Lower leg skin (tissue), 3 donors: Measurements from ENCODE around the gene C1QL1.

ENCODE experiments used
- POLR2A ChIP-seq, 2 donors: fragments of 450-650 bp; IDR thresholded peaks; one replicate each; pipeline ENCODE4 v1.6.1; 2016 to 2017; ENCODE audit warnings: antibody characterized with exemption in 2 of 2, mild to moderate bottlenecking in 1 of 2, moderate library complexity in 1 of 2
- TF ChIP-seq, protein P1 (sequence below), 3 donors: fragments of 450-650 bp; IDR thresholded peaks; one replicate each; pipeline ENCODE4 v1.5.1; 2016; ENCODE audit warnings: antibody characterized with exemption in 3 of 3, mild to moderate bottlenecking in 3 of 3, moderate library complexity in 2 of 3

DNA sequence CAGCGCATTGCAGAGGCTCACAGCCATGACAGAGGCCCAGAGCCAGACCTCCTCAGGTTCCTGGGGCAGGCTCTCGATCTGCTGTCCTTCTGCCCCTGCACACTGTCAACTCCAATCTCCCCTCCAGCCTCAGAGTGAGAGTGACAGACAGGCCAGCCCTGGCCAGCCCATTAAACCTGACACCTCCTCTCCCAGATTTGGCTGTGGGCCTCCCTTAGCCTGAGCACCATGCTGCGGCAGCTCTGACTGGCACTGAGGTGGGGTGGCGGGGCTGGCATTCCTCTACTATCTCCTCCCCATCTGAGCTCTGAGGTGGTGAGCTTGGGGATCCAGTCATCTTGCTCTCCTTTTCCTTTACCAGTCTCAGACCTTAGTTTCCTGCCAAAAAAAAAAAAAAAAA lies 15.5 kb upstream of the C1QL1 start:
- TF ChIP-seq, protein P1, sequence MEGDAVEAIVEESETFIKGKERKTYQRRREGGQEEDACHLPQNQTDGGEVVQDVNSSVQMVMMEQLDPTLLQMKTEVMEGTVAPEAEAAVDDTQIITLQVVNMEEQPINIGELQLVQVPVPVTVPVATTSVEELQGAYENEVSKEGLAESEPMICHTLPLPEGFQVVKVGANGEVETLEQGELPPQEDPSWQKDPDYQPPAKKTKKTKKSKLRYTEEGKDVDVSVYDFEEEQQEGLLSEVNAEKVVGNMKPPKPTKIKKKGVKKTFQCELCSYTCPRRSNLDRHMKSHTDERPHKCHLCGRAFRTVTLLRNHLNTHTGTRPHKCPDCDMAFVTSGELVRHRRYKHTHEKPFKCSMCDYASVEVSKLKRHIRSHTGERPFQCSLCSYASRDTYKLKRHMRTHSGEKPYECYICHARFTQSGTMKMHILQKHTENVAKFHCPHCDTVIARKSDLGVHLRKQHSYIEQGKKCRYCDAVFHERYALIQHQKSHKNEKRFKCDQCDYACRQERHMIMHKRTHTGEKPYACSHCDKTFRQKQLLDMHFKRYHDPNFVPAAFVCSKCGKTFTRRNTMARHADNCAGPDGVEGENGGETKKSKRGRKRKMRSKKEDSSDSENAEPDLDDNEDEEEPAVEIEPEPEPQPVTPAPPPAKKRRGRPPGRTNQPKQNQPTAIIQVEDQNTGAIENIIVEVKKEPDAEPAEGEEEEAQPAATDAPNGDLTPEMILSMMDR (IDR thresholded peaks at IDR 0.05) = no peak
- no peak for TF ChIP-seq POLR2A (IDR thresholded peaks at IDR 0.05)
